Activated effector memory CD4-positive, alpha-beta T cell treated with anti-CD3 and anti-CD28 coated beads, Interleukin-2, amount 50 U/mL, for 16 hours (primary cell): ENCODE measurements around the gene SEPTIN5.

Experiments
- DNase-seq: peaks from one replicate; pipeline ENCODE4 v3.0.0-alpha.2; 2020

The SEPTIN5 gene

GRCh38 chr22:19763458-19764298 lies 49.4 kb downstream of the SEPTIN5 start:
- DNase-seq, result no peak

DNA sequence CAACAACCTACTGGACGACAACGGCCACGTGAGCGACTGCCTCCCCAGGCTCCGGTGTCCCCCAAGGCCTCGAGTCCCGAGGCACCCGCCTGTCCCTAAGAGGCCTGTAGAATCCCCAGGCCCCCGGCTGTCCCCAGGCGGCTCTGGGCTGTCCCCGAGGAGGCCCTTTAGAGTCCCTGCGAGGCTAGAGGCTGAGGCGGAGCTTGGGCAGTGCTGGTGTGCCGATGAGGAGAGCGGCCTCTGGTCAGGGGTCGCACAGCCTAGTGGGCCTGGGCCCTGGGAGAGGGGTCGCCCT lies 49.9 kb downstream of the SEPTIN5 start:
- DNase-seq, result no peak

- no peak for DNase-seq
These were observed 50.6 kb downstream of the SEPTIN5 start for GRCh38 chr22:19764636-19765476.

DNA sequence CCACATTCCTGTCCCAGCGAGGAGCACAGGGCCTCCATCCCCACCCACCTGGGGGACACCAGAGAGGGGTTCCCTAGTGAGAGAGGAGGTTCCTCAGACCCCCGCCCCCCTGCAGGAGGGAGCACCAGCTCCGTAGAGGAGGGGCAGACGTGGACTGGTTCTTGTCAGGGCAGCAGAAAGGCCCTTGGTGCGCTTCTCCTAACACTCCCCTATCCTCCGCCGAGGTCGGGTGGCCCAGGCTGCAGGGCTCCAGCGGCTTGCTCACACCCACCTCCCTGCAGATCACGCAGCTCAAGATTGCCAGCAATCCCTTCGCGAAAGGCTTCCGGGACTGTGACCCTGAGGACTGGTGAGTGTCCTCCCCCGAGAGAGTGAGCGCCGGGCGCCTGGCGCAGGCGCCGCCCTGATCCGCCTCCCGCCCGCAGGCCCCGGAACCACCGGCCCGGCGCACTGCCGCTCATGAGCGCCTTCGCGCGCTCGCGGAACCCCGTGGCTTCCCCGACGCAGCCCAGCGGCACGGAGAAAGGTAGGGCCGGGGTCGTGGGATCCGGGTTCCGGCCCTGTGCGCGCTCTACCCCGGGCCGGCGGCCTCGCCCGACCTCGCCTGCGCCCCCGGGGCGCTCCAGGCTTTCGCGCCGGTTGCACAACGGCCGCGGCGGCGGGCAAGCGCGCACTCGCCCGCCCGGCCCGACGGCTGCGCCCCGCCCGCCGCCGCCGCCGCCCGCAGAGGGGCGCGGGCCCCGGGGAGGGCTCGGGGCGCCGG lies 51.4 kb downstream of the SEPTIN5 start:
- peak; percentile 69 for DNase-seq

DNA sequence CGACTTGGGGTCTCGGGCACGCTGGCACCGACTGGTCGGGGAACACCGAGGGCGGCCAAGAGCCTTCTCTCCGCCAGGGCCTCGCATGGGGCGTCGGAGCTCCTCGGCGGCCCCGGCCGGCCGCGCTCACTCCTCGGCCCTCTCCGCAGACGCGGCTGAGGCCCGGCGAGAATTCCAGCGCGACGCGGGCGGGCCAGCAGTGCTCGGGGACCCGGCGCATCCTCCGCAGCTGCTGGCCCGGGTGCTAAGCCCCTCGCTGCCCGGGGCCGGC lies 51.9 kb downstream of the SEPTIN5 start:
- no peak for DNase-seq

GRCh38 chr22:19766511-19767426 lies 52.5 kb downstream of the SEPTIN5 start:
- peak; percentile 77 for DNase-seq

GRCh38 chr22:19767427-19768341 lies 53.4 kb downstream of the SEPTIN5 start:
- DNase-seq, result no peak

- DNase-seq, result no peak
These were observed 55.1 kb downstream of the SEPTIN5 start for GRCh38 chr22:19769393-19769715.

- DNase-seq, result no peak
These were observed 56.3 kb downstream of the SEPTIN5 start for GRCh38 chr22:19770349-19771220.

- no peak for DNase-seq
These were observed 58.0 kb downstream of the SEPTIN5 start for GRCh38 chr22:19772422-19772672.
